SU-DHL-6 (cell line): ENCODE results near the gene ERN1.

Experiments
- EZH2phosphoT487 ChIP-seq: fragments of 200-600 bp; sonication (generic), shearing (Covaris generic); conservative IDR thresholded peaks from 2 replicates; pipeline ENCODE4 v1.6.1; 2018; ENCODE audit warnings: mild to moderate bottlenecking, antibody characterized with exemption, low read length, moderate library complexity, mixed read lengths
- TF ChIP-seq, protein P1 (sequence below): fragments of 200-600 bp; sonication (generic); IDR thresholded peaks from one replicate; pipeline ENCODE4 v1.5.1; 2017; ENCODE audit warnings: antibody characterized with exemption, mild to moderate bottlenecking, low read length, moderate library complexity; ENCODE audit not compliant: insufficient read depth, poor library complexity, severe bottlenecking

DNA sequence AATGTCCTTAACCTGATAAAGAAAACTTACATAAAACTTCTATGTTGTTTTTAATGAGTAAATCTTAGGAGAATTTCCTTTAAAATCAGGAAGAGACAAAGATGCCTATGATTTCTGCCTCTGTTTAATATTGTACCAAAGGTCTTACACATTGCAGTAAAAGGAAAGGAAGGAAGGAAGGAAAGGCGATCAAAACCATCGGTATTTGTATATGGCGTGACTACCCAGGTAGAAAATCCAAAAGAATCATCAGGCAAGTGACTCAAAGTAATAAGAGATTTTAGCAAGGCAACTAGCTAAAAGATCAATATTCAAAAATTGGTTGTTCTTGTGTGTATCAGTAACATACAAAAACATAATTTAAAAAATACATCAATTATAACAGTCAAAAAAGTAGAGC is 113.0 kb downstream of the ERN1 start:
- TF ChIP-seq, protein P1, sequence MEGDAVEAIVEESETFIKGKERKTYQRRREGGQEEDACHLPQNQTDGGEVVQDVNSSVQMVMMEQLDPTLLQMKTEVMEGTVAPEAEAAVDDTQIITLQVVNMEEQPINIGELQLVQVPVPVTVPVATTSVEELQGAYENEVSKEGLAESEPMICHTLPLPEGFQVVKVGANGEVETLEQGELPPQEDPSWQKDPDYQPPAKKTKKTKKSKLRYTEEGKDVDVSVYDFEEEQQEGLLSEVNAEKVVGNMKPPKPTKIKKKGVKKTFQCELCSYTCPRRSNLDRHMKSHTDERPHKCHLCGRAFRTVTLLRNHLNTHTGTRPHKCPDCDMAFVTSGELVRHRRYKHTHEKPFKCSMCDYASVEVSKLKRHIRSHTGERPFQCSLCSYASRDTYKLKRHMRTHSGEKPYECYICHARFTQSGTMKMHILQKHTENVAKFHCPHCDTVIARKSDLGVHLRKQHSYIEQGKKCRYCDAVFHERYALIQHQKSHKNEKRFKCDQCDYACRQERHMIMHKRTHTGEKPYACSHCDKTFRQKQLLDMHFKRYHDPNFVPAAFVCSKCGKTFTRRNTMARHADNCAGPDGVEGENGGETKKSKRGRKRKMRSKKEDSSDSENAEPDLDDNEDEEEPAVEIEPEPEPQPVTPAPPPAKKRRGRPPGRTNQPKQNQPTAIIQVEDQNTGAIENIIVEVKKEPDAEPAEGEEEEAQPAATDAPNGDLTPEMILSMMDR: no peak
- TF ChIP-seq EZH2phosphoT487: no peak
